Ishikawa (cell line): ENCODE results near the gene NELL1.

Source experiments
- CEBPB ChIP-seq: IDR thresholded peaks from 2 replicates; pipeline ENCODE4 v1.6.1; 2012
- CREB1 ChIP-seq: IDR thresholded peaks from 2 replicates; pipeline ENCODE4 v1.6.1; 2012; ENCODE audit warnings: low read depth
- EGR1 ChIP-seq: IDR thresholded peaks from 2 replicates; pipeline ENCODE4 v1.6.1; 2012
- EP300 ChIP-seq: IDR thresholded peaks from 2 replicates; pipeline ENCODE4 v1.6.1; 2012; ENCODE audit warnings: borderline replicate concordance
- FOXM1 ChIP-seq: IDR thresholded peaks from 2 replicates; pipeline ENCODE4 v1.6.1; 2012; ENCODE audit warnings: low read depth, borderline replicate concordance
- NFIC ChIP-seq: IDR thresholded peaks from 2 replicates; pipeline ENCODE4 v1.6.1; 2012
- RAD21 ChIP-seq: IDR thresholded peaks from 2 replicates; pipeline ENCODE4 v1.6.1; 2012; ENCODE audit warnings: low read depth
- TAF1 ChIP-seq: IDR thresholded peaks from 2 replicates; pipeline ENCODE4 v1.6.1; 2012; ENCODE audit warnings: low read depth, mild to moderate bottlenecking
- TCF12 ChIP-seq: IDR thresholded peaks from 2 replicates; pipeline ENCODE4 v1.6.1; 2012; ENCODE audit warnings: low read depth
- TEAD4 ChIP-seq: IDR thresholded peaks from 2 replicates; pipeline ENCODE4 v1.6.1; 2012
- YY1 ChIP-seq: IDR thresholded peaks from 2 replicates; pipeline ENCODE4 v1.6.1; 2012; ENCODE audit warnings: low read depth
- ZBTB7A ChIP-seq: IDR thresholded peaks from 2 replicates; pipeline ENCODE4 v1.6.1; 2012; ENCODE audit warnings: low read depth
- TF ChIP-seq, protein P1 (sequence below): IDR thresholded peaks from 2 replicates; pipeline ENCODE4 v1.6.1; 2012
- TF ChIP-seq, protein P2 (sequence below): IDR thresholded peaks from 2 replicates; pipeline ENCODE4 v1.6.1; 2012
- TF ChIP-seq, protein P3 (sequence below): IDR thresholded peaks from 2 replicates; pipeline ENCODE4 v1.6.1; 2012; ENCODE audit warnings: low read depth, mild to moderate bottlenecking

NELL1 gene

DNA sequence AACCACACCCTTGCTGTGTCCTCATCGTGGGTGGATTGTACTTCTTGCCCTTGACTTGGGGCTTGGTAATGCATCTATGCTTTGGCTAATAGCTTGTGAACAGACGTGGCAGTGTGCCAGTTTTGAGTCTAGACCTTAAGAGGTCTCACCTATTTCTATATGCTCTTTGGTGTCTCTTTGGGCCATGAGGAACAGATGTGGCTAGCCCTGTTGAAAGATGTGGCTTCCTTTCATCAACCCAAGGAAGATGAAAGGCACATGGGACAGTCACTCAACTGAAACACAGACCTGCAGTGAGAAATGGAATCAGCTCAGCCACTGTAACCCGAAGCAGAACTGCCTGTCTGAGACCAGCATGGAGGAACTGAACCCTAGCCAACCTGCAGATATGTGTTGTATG, 7.9 kb upstream of the NELL1 start:
- TF ChIP-seq, protein P1, sequence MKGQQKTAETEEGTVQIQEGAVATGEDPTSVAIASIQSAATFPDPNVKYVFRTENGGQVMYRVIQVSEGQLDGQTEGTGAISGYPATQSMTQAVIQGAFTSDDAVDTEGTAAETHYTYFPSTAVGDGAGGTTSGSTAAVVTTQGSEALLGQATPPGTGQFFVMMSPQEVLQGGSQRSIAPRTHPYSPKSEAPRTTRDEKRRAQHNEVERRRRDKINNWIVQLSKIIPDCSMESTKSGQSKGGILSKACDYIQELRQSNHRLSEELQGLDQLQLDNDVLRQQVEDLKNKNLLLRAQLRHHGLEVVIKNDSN = no peak
- no peak for TF ChIP-seq TEAD4
- no peak for TF ChIP-seq CREB1
- TF ChIP-seq, protein P2, sequence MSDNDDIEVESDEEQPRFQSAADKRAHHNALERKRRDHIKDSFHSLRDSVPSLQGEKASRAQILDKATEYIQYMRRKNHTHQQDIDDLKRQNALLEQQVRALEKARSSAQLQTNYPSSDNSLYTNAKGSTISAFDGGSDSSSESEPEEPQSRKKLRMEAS = no peak
- no peak for TF ChIP-seq NFIC
- TF ChIP-seq EP300 = no peak
- no peak for TF ChIP-seq FOXM1
- no peak for TF ChIP-seq TAF1
- no peak for TF ChIP-seq ZBTB7A
- TF ChIP-seq, protein P3, sequence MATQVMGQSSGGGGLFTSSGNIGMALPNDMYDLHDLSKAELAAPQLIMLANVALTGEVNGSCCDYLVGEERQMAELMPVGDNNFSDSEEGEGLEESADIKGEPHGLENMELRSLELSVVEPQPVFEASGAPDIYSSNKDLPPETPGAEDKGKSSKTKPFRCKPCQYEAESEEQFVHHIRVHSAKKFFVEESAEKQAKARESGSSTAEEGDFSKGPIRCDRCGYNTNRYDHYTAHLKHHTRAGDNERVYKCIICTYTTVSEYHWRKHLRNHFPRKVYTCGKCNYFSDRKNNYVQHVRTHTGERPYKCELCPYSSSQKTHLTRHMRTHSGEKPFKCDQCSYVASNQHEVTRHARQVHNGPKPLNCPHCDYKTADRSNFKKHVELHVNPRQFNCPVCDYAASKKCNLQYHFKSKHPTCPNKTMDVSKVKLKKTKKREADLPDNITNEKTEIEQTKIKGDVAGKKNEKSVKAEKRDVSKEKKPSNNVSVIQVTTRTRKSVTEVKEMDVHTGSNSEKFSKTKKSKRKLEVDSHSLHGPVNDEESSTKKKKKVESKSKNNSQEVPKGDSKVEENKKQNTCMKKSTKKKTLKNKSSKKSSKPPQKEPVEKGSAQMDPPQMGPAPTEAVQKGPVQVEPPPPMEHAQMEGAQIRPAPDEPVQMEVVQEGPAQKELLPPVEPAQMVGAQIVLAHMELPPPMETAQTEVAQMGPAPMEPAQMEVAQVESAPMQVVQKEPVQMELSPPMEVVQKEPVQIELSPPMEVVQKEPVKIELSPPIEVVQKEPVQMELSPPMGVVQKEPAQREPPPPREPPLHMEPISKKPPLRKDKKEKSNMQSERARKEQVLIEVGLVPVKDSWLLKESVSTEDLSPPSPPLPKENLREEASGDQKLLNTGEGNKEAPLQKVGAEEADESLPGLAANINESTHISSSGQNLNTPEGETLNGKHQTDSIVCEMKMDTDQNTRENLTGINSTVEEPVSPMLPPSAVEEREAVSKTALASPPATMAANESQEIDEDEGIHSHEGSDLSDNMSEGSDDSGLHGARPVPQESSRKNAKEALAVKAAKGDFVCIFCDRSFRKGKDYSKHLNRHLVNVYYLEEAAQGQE = no peak
- no peak for TF ChIP-seq TCF12

DNA sequence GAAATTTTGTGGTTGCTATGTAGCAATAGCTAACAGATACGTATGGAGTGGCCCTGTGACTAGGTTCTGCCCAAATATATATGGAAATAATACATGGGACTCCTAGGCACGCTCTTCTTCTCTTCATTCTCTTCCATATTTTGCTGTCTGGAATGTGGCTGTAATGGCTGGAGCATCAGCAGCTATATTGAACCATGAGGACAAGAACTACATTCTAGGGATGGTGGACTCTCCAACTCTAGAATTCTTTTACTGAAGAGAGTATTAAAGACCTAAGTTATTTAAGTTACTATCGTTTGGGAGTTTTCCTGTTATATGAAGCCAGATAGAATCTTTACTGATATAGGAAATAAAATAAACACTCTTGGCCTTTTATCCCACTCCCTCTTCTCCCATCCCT, 7.5 kb upstream of the NELL1 start:
- TF ChIP-seq TCF12 (no peak), CREB1 (no peak), NFIC (no peak), TAF1 (no peak), FOXM1 (no peak), TEAD4 (no peak), EGR1 (no peak), EP300 (no peak), RAD21 (no peak), CEBPB (no peak), YY1 (no peak), ZBTB7A (no peak)
- TF ChIP-seq, protein P3 = no peak
- TF ChIP-seq, protein P2 = no peak
- TF ChIP-seq, protein P1 = no peak

DNA sequence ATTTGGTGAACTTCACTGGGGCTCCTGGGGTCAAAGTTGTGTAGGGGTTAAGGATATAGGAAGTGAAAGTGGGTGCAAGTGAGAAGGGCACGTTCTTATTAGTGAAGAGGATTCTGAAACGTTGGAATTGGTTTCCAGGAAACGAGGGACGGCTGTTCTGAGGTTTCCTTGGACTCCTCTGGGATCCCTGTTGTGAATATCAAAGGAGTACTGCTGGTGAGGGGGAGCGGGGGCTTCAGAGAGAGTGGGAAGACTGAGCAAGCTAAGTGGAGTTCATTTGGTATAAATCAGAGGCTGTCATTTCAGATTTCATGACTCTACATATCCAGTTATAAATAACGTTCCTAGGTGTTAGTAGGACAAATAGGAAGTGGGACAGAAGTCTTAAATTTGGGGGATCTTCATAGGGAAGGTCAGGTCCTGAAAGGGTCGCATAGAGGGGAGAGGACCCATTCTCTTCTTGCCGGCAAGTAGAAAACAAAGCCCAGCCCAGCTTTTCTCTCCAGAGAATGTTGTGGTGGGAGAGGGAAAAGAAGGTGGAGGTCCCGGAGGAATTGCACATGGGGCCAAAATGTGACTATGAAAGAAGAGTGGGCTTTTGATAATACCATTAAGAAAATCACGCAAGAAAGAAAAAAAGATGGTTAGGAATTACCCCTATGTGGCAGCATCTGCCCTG, 1.1 kb upstream of the NELL1 start:
- TF ChIP-seq, protein P2 = no peak
- TF ChIP-seq ZBTB7A = no peak
- no peak for TF ChIP-seq NFIC
- TF ChIP-seq, protein P3 = no peak
- TF ChIP-seq RAD21 = no peak
- no peak for TF ChIP-seq EGR1
- TF ChIP-seq TCF12 = no peak
- no peak for TF ChIP-seq YY1

DNA sequence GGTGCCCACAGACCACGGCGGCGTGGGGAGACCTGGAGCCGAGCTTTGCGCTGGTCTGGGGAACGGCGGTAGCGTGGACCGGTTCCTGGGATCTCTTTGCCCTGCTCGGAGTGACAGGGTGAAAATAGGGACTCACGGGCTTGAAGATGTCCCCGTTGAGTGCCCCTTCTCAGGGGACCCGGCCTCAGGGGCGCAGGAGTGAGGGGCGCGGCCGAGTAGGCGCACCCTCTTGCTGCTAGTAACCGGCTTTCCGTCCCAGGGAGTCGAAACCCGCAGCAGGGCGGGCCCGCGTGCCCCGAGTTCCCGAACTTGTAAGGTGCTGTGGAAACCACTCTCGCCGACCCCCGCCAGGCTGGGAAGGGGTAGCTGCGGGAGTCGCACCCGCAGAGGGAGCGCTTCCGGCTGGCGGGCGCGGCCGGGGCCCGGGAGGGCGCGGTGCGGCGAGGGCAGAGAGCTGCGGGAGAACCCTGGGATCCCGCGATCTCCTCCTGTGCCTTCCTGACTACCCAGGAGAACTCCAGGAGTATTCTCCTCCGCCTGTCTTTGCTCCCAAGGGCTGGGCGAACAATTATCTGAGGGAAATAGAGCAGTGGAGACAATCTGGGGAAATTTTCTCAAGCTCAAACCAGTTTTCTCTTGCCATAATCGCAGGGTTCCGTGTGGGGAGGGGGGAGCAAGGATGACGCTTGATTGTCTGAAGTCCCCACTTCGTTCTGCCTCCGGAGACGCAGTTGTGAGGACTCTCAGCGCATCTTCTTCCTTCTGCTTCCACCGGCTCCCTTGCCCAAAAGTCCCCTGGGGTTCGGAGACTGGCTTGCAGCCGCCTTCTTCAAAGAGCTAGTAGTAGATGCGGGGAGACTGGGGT, 666 bp downstream of the NELL1 start:
- TF ChIP-seq, protein P2 = no peak
- TF ChIP-seq TCF12 = no peak
- no peak for TF ChIP-seq FOXM1
- no peak for TF ChIP-seq EGR1
